ENCODE measurements around the gene KDM2A.

Gene KDM2A

DNA sequence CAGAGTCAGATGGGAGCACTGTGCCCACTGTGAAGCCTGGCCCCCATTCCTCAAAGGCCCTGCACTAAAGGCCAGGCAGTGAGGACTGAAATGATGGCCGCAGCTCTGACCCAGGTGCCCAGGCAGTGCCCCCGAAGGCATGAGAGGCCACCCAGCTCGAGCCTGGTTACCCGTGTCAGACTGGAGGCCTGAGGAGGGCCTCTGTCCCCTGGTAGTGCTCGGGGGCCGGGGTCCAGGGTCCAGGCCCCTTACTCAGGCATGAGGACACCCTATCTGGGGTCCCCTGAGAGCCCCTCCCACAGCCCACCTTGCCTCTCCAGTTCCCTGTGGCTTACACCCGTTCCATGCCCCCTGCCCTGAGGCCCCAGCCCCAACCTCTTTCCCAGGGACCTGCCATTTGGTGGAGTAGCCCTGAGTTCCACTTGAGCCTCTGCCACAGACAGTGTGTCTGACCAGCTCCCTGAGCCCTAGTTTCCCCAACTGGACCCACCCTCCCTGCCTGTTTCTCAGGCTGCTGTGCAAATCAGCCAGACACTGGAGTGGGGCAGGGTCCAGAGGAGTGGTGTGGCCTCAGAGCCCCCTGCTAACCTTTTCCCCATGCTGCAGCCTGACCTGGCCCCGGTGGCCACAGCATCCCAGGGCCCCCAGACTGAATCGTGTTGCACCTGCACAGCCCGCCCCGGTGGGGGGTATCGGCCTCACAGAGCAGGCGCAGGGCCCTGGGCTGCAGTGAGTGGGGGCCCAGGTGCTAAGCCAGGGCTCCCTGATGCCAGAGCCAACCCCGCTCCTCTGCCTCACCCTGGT, 159.3 kb downstream of the KDM2A start:
- DNase-seq (ENCODE audit: low read depth in 1 of 2, low spot score in 1 of 2) = no peak
- no peaks in the 10 kb centered on the region for H3K27me3 ChIP-seq (ENCODE audit: insufficient read depth, poor library complexity, severe bottlenecking)
- peak overlapping the region; percentile 22; the same call in 1 of the 2 replicates for H3K4me3 ChIP-seq (replicated peaks; ENCODE audit: insufficient read depth, low read length)
- TF ChIP-seq GABPA (IDR thresholded peaks at IDR 0.05; ENCODE audit: low read depth) (no peak), POLR2AphosphoS5 (IDR thresholded peaks at IDR 0.05; ENCODE audit: low read depth) (peak; percentile 52; the same call in 1 of the 2 replicates), SPI1 (IDR thresholded peaks at IDR 0.05; ENCODE audit: borderline replicate concordance, low read depth) (no peak), REST (IDR thresholded peaks at IDR 0.05; ENCODE audit: insufficient replicate concordance, low read depth) (no peak)
- H3K27ac ChIP-seq (replicated peaks) = peak overlapping the region; percentile 100

GRCh38 chr11:67278939-67279588, 160.0 kb downstream of the KDM2A start:
- peak in 1 of 2 experiments; percentile 9 for DNase-seq (ENCODE audit: low read depth in 1 of 2, low spot score in 1 of 2)
- Histone ChIP-seq H3K27me3 (ENCODE audit: insufficient read depth, poor library complexity, severe bottlenecking) (no peaks in the 10 kb centered on the region), H3K27ac (replicated peaks) (peak overlapping the region; percentile 100), H3K4me3 (replicated peaks; ENCODE audit: insufficient read depth, low read length) (no peak overlapping the region)
- TF ChIP-seq, protein P1, sequence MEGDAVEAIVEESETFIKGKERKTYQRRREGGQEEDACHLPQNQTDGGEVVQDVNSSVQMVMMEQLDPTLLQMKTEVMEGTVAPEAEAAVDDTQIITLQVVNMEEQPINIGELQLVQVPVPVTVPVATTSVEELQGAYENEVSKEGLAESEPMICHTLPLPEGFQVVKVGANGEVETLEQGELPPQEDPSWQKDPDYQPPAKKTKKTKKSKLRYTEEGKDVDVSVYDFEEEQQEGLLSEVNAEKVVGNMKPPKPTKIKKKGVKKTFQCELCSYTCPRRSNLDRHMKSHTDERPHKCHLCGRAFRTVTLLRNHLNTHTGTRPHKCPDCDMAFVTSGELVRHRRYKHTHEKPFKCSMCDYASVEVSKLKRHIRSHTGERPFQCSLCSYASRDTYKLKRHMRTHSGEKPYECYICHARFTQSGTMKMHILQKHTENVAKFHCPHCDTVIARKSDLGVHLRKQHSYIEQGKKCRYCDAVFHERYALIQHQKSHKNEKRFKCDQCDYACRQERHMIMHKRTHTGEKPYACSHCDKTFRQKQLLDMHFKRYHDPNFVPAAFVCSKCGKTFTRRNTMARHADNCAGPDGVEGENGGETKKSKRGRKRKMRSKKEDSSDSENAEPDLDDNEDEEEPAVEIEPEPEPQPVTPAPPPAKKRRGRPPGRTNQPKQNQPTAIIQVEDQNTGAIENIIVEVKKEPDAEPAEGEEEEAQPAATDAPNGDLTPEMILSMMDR (IDR thresholded peaks at IDR 0.05; ENCODE audit: insufficient read depth, low read length) = no peak
- no peak for TF ChIP-seq GABPA (IDR thresholded peaks at IDR 0.05; ENCODE audit: low read depth)
- 0 out of 2 replicates have a peak, but pooled peaks have one; percentile 35 for TF ChIP-seq POLR2AphosphoS5 (IDR thresholded peaks at IDR 0.05; ENCODE audit: low read depth)

DNA sequence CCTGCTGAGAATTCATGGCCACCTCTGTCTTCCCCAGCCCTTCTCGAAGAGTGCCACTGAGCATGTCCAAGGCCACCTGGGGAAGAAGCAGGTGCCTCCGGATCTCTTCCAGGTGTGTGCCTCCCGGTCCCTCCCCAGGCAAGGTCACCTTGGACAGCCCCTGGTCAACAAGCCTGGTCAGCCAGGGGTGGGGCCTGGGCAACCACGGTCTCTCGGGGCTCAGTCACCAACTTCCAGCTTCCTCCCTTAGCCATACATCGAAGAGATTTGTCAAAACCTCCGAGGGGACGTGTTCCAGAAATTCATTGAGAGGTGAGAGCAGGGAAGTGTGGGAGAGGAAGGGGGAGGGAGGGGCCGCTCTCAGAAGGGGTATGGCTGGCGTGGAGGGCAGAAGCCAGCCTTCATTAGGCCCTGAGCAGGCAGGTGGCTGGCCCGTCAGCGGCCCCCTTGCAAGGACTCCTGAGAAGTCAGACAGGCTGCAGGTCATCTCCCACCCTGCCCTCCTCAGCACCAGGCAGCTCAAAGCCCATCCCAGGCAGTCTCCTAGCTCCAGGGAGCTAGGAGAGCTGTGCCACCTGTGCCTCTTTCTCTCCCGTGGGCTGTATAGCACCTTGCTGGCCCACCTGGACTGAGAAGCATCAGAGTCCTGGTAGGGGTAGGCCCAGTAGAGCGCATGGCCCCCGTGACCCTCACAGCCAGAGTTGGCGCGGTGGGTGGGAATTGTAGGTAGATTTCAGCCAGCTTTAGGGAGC, 160.7 kb downstream of the KDM2A start:
- no peak for DNase-seq (ENCODE audit: low read depth in 1 of 2, low spot score in 1 of 2)
- peak overlapping the region; percentile 100 for H3K27ac ChIP-seq (replicated peaks)
- TF ChIP-seq SPI1 (IDR thresholded peaks at IDR 0.05; ENCODE audit: borderline replicate concordance, low read depth) = peak; percentile 16; the same call in 1 of the 2 replicates
- TF ChIP-seq POLR2AphosphoS5 (IDR thresholded peaks at IDR 0.05; ENCODE audit: low read depth) = no peak
- TF ChIP-seq, protein P1 (IDR thresholded peaks at IDR 0.05; ENCODE audit: insufficient read depth, low read length) = no peak
- H3K4me3 ChIP-seq (replicated peaks; ENCODE audit: insufficient read depth, low read length) = no peak overlapping the region
- H3K27me3 ChIP-seq (ENCODE audit: insufficient read depth, poor library complexity, severe bottlenecking) = no peaks in the 10 kb centered on the region

- DNase-seq (ENCODE audit: low read depth in 1 of 2, low spot score in 1 of 2) = no peak
- Histone ChIP-seq H3K27me3 (ENCODE audit: insufficient read depth, poor library complexity, severe bottlenecking) (no peaks in the 10 kb centered on the region), H3K4me3 (replicated peaks; ENCODE audit: insufficient read depth, low read length) (no peak overlapping the region), H3K27ac (replicated peaks) (peak overlapping the region; percentile 100)
- TF ChIP-seq, protein P1 (IDR thresholded peaks at IDR 0.05; ENCODE audit: insufficient read depth, low read length) = no peak
- TF ChIP-seq POLR2AphosphoS5 (IDR thresholded peaks at IDR 0.05; ENCODE audit: low read depth) (peak; percentile 25; the same call in 1 of the 2 replicates), REST (IDR thresholded peaks at IDR 0.05; ENCODE audit: insufficient replicate concordance, low read depth) (no peak), SPI1 (IDR thresholded peaks at IDR 0.05; ENCODE audit: borderline replicate concordance, low read depth) (no peak)
Observed at GRCh38 chr11:67280341-67280787, 161.3 kb downstream of the KDM2A start.

Measured in HL-60 (cell line).